ENCODE data around the gene ABCA4. TPM values are rescaled to one million over a fixed set of nuclear protein-coding genes. Genes with fewer than 3 reads are reported as not detected.

ABCA4 gene
- total RNA-seq, 2 experiments from 2014 or later: not detected

DNA sequence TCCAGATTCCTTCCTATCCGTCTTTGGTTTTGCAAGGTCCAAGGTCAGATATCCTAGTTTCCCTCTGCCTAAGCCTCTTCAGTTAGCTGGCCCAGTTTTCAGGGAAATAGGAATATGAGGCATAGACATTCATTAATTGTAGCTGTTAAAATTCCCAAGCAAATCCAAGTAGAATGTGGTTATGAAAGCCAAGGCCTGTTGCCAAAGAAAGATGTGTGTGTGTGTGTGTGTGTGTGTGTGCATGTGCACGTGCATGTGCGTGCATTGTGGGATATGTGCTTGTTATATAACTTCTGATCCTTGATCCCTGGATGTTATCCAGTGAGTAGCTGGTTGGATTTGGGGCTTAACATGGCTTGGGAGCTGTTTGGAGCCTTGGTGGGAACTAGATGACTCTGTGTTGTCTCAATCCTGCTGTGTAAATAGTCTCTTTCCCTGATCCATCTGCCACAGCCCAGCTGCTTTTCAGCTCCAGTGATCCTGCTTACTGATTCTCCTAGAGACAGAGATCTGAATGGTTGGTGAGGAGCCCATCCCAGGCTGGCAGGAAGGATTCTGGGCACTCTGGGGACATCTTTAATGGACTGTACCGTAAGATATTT lies 141.1 kb downstream of the ABCA4 start:
- H3K27ac Mint-ChIP-seq: no peak overlapping the region
- ChIA-PET POLR2A (no interaction called here), CTCF (interaction anchor here (1.2 to 2.5 kb wide), 2 partner anchors 59 to 164 kb away, joined by 3 to 10 read pairs; no protein-coding TSS in a partner anchor)
- H3K4me3 Mint-ChIP-seq: no peak overlapping the region
- no peaks in the 10 kb centered on the region for H3K36me3 Mint-ChIP-seq (ENCODE audit: low read depth)
- H3K9me3 Mint-ChIP-seq: no peaks in the 10 kb centered on the region
- no peaks in the 10 kb centered on the region for H3K4me1 Mint-ChIP-seq
- no peak for DNase-seq
- peaks cover 8% of the 10 kb centered on the region for H3K27me3 Mint-ChIP-seq

GRCh38 chr1:93979040-93979717 lies 141.8 kb downstream of the ABCA4 start:
- H3K9me3 Mint-ChIP-seq: no peaks in the 10 kb centered on the region
- ChIA-PET POLR2A (no interaction called here), CTCF (interaction anchor here (0.8 to 2.5 kb wide), 2 partner anchors 9 to 60 kb away, joined by 3 to 10 read pairs; no protein-coding TSS in a partner anchor)
- H3K27me3 Mint-ChIP-seq: peaks cover 8% of the 10 kb centered on the region
- H3K36me3 Mint-ChIP-seq (ENCODE audit: low read depth): no peaks in the 10 kb centered on the region
- no peak overlapping the region for H3K27ac Mint-ChIP-seq
- no peak for DNase-seq
- H3K4me1 Mint-ChIP-seq: no peaks in the 10 kb centered on the region
- H3K4me3 Mint-ChIP-seq: no peak overlapping the region

GRCh38 chr1:93977598-93977945 lies 143.4 kb downstream of the ABCA4 start:
- peaks cover 7% of the 10 kb centered on the region for H3K27me3 Mint-ChIP-seq
- POLR2A ChIA-PET: no interaction called here
- H3K27ac Mint-ChIP-seq: no peak overlapping the region
- H3K4me1 Mint-ChIP-seq: no peaks in the 10 kb centered on the region
- no peak for DNase-seq
- no peak overlapping the region for H3K4me3 Mint-ChIP-seq
- H3K9me3 Mint-ChIP-seq: no peaks in the 10 kb centered on the region
- no peaks in the 10 kb centered on the region for H3K36me3 Mint-ChIP-seq (ENCODE audit: low read depth)
- CTCF ChIA-PET: no interaction called here

DNA sequence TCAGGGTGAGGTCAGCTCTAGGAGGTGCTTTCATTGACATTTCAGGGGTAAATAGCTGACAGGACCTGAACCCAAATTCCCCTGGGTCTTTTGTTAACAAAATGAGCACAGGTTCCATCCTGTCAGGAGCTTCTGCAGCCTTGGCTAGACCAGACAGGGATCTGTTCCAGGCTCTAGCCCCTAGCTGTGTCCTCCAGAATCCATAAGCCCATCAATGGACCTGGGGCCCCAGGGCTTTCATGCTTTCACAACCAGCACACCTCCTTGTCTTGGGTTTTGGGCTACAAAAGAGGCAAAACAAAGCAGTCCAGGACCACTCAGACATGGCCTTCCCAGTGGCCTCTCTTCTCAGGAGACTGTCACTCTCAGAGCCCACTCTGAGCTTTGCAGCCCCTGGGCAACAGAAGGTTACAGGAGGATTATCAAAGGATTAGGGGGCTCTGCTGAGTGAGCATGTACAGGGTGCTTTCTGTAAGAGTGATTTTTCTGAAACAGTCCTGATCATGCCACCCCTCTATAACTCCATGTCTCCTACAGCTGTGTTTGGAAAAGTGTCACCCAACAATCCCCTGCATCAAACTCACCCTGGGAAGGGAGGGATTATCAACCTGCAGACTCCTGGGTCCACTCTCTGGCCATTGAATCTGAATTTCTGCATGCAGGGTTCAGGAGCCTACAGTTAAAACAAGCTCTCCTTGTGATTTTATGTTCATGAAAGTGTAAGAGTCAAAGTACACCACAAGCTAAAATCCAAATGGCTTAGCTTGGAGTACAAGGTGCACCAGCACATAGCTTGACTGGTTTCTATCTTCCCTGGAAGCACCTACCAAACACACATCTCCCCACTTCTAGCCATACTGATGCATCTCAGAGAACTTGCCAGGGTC lies 144.0 kb downstream of the ABCA4 start:
- H3K27ac Mint-ChIP-seq: no peak overlapping the region
- H3K36me3 Mint-ChIP-seq (ENCODE audit: low read depth): no peaks in the 10 kb centered on the region
- DNase-seq: no peak
- no peak overlapping the region for H3K4me3 Mint-ChIP-seq
- ChIA-PET POLR2A (no interaction called here), CTCF (no interaction called here)
- H3K27me3 Mint-ChIP-seq: peaks cover 4% of the 10 kb centered on the region
- H3K9me3 Mint-ChIP-seq: no peaks in the 10 kb centered on the region
- no peaks in the 10 kb centered on the region for H3K4me1 Mint-ChIP-seq

DNA sequence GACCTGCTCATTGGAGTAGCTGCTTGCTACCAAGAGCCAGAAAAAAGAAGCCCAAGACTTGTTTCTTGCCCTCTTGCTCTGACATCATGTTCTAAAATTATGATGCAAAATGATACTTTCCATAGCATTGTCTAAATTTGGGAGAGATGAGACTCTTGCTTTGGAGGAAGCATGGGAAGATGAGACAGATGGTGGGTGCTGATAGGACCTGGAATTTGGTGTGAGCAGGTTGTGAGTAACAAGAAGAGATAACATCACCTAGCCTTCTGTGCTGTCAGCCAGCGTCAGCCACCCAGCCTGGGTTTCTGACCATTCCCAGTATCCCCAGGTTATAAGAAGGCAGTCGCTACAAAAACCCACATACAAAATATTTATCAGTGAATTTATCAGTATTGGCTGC lies 144.7 kb downstream of the ABCA4 start:
- no peaks in the 10 kb centered on the region for H3K9me3 Mint-ChIP-seq
- ChIA-PET POLR2A (no interaction called here), CTCF (no interaction called here)
- no peak overlapping the region for H3K4me3 Mint-ChIP-seq
- H3K4me1 Mint-ChIP-seq: no peaks in the 10 kb centered on the region
- H3K27me3 Mint-ChIP-seq: peaks cover 7% of the 10 kb centered on the region
- no peak overlapping the region for H3K27ac Mint-ChIP-seq
- H3K36me3 Mint-ChIP-seq (ENCODE audit: low read depth): no peaks in the 10 kb centered on the region
- no peak for DNase-seq

DNA sequence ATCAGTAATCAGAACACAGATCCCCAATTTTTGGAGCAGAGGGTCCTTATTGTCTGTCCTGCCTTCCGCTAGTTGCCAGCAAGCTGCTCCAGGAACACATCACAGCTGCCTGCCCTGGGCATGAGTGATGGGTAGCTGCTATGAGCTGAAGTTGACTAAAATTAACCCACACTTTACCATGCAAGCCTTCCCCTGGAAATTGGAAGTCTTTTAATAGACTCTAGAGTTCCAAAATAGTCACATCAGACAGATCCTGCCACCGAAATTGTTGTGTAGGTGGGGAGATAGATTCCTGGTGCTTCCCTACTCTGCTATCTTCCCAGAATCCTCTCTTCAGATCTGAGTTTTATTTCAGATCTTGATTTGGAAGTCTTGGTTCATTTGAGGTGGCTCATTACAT lies 148.6 kb downstream of the ABCA4 start:
- Mint-ChIP-seq H3K27ac (no peak overlapping the region), H3K9me3 (no peaks in the 10 kb centered on the region), H3K36me3 (ENCODE audit: low read depth) (no peaks in the 10 kb centered on the region), H3K4me1 (no peaks in the 10 kb centered on the region), H3K27me3 (peaks cover 4% of the 10 kb centered on the region), H3K4me3 (no peak overlapping the region)
- CTCF ChIA-PET: no interaction called here
- POLR2A ChIA-PET: no interaction called here
- no peak for DNase-seq

DNA sequence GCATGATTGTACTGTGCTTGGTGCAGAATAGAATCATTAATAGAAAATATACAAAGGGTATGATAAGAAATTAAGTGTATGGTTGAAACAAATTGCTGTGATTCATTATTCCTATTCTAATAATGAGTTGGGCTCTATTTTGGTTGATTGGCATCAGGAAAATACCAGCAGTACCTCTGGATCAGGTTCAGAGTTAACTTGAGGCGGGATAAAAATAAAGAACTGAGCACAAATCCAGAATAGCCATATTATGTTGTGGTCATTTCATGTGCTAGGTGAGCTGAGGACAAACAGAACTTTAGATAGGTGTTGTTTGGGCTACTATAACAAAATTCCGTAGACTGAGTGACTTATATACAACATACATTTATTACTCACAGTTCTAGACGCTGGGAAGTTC lies 151.1 kb downstream of the ABCA4 start:
- Mint-ChIP-seq H3K4me3 (no peak overlapping the region), H3K9me3 (no peaks in the 10 kb centered on the region), H3K27ac (no peak overlapping the region), H3K4me1 (no peaks in the 10 kb centered on the region), H3K36me3 (ENCODE audit: low read depth) (no peaks in the 10 kb centered on the region), H3K27me3 (peaks cover 4% of the 10 kb centered on the region)
- POLR2A ChIA-PET: no interaction called here
- CTCF ChIA-PET: interaction anchor here (1.0 kb wide), 1 partner anchor 9 kb away, joined by 3 read pairs; no protein-coding TSS in a partner anchor
- DNase-seq: no peak

DNA sequence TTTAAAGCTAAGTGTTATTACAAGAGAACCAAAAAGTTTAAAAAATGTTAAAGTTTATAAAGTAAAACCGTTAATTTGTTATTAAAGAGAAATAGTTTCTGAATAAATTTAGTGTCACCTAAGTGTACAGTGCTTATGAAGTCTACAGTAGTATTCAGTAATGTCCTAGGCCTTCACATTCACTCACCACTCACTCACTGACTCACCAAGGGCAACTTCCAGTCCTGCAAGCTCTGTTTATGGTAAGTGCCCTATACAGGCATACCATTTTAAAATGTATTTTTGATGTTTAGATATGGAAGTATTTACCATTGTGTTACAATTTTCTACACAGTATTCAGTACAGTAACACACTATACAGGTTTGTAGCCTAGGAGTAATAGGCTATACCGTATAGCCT lies 151.6 kb downstream of the ABCA4 start:
- POLR2A ChIA-PET: no interaction called here

DNA sequence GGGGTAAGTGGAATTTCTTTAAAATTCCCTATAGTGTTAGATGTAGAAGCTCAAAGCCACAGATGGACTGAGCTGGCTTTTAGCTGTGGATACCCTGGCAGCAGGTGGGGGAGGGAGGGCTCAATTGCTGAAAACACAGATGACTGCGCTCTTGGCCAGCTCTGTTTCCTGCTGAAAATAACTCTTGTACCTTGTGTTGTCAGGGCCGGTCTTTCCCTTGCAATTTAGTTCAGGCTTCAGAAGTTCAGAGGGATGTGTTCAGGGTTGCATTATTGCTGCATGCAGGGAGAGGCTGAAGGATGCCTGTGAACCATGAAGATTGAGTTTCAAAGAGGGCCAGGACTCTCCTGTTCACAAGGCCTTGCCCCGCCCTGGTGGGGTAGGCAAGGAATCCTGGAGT lies 153.6 kb downstream of the ABCA4 start:
- POLR2A ChIA-PET: no interaction called here
- DNase-seq: no peak
- Mint-ChIP-seq H3K27me3 (peaks cover 3% of the 10 kb centered on the region), H3K9me3 (no peaks in the 10 kb centered on the region), H3K4me3 (no peak overlapping the region), H3K27ac (no peak overlapping the region), H3K36me3 (ENCODE audit: low read depth) (no peaks in the 10 kb centered on the region), H3K4me1 (no peaks in the 10 kb centered on the region)
- CTCF ChIA-PET: interaction anchor here (0.6 kb wide), 1 partner anchor 512 kb away, joined by 3 read pairs; no protein-coding TSS in a partner anchor

More for the DNA sequence above, 151.6 kb downstream of the ABCA4 start:
- Mint-ChIP-seq H3K4me3 (no peak overlapping the region), H3K36me3 (ENCODE audit: low read depth) (no peaks in the 10 kb centered on the region), H3K27me3 (peaks cover 4% of the 10 kb centered on the region), H3K4me1 (no peaks in the 10 kb centered on the region), H3K27ac (no peak overlapping the region), H3K9me3 (no peaks in the 10 kb centered on the region)
- CTCF ChIA-PET: interaction anchor here (1.0 kb wide), 1 partner anchor 9 kb away, joined by 3 read pairs; no protein-coding TSS in a partner anchor
- no peak for DNase-seq

- POLR2A ChIA-PET: no interaction called here
- no peaks in the 10 kb centered on the region for H3K27me3 Mint-ChIP-seq
Observed at GRCh38 chr1:93965888-93966287, 155.1 kb downstream of the ABCA4 start.

GRCh38 chr1:93965256-93965655 lies 155.7 kb downstream of the ABCA4 start:
- Mint-ChIP-seq H3K4me3 (no peak overlapping the region), H3K36me3 (ENCODE audit: low read depth) (no peaks in the 10 kb centered on the region), H3K27me3 (no peaks in the 10 kb centered on the region), H3K9me3 (no peaks in the 10 kb centered on the region), H3K4me1 (no peaks in the 10 kb centered on the region), H3K27ac (no peak overlapping the region)
- no peak for DNase-seq
- ChIA-PET POLR2A (no interaction called here), CTCF (no interaction called here)

More at GRCh38 chr1:93965888-93966287, 155.1 kb downstream of the ABCA4 start:
- Mint-ChIP-seq H3K36me3 (ENCODE audit: low read depth) (no peaks in the 10 kb centered on the region), H3K27ac (no peak overlapping the region), H3K4me1 (no peaks in the 10 kb centered on the region), H3K9me3 (no peaks in the 10 kb centered on the region), H3K4me3 (no peak overlapping the region)
- DNase-seq: no peak
- CTCF ChIA-PET: no interaction called here

DNA sequence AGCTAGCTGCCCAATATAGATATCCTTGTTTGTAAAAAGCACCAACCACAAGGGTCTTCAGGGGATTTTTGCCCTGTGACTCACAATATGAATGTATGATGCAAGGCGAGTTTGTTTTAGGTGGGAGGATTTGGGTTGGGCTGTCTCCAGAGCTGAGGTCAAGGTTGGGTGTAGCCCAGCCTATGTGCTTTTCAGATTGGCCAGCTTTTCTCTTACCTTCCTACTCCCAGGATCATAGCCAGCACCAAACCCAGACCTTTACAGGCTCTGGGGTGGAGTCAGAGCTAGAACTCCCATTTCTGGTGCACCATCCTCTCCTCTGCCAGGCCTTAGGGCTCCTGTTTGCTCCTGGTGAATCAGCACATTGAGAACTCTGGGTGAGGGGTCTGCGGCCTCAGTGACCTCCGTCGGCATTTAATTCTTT lies 156.2 kb downstream of the ABCA4 start:
- H3K4me1 Mint-ChIP-seq: no peaks in the 10 kb centered on the region
- no peak overlapping the region for H3K4me3 Mint-ChIP-seq
- no peaks in the 10 kb centered on the region for H3K36me3 Mint-ChIP-seq (ENCODE audit: low read depth)
- no peak for DNase-seq
- no peaks in the 10 kb centered on the region for H3K27me3 Mint-ChIP-seq
- POLR2A ChIA-PET: no interaction called here
- CTCF ChIA-PET: no interaction called here
- no peak overlapping the region for H3K27ac Mint-ChIP-seq
- no peaks in the 10 kb centered on the region for H3K9me3 Mint-ChIP-seq

- Mint-ChIP-seq H3K9me3 (no peaks in the 10 kb centered on the region), H3K4me1 (no peaks in the 10 kb centered on the region), H3K27ac (no peak overlapping the region), H3K4me3 (no peak overlapping the region), H3K27me3 (peaks cover 3% of the 10 kb centered on the region), H3K36me3 (ENCODE audit: low read depth) (no peaks in the 10 kb centered on the region)
- ChIA-PET CTCF (no interaction called here), POLR2A (no interaction called here)
- DNase-seq: no peak
Observed at GRCh38 chr1:93964096-93964776, 156.7 kb downstream of the ABCA4 start.
